PC-9 (cell line): Measurements from ENCODE around the gene SYMPK. TPM values are rescaled to one million over a fixed set of nuclear protein-coding genes. Genes with fewer than 3 reads are reported as not detected.

Source experiments
- BruUV-seq: library from RNA; stranded (reverse); fragments of 400-500 nt; replicated peaks from 2 replicates; lab custom pipeline; 2021; lab: Mats Ljungman, UMichigan
- CTCF ChIA-PET: fragments of 300-600 bp; sonication (Branson Sonifier 250); formaldehyde crosslinking; loops from one replicate; lab custom pipeline; 2022; ENCODE audit warnings: antibody characterized with exemption; lab: Charles Lee
- POLR2A ChIA-PET: fragments of 300-600 bp; sonication (Branson Sonifier 250); formaldehyde crosslinking; loops from one replicate; lab custom pipeline; 2022; ENCODE audit warnings: antibody characterized with exemption; ENCODE audit not compliant: unreplicated experiment; lab: Charles Lee
- DNase-seq, 2 experiments: peaks; one replicate each; pipeline versions ENCODE4 v3.0.0 to v3.0.0-alpha.2; 2015 to 2022; ENCODE audit warnings: mixed read lengths in 1 of 2
- H2AFZ ChIP-seq: fragments of 200-600 bp; sonication (generic); 2 replicates; pipeline ENCODE4 v1.8.1; 2017; ENCODE audit warnings: antibody characterized with exemption
- H3F3A ChIP-seq: fragments of 200-600 bp; sonication (generic); 2 replicates; pipeline ENCODE4 v1.8.1; 2017; ENCODE audit warnings: antibody characterized with exemption, mild to moderate bottlenecking, low read depth; ENCODE audit not compliant: insufficient read depth
- H3K27ac ChIP-seq: fragments of 200-600 bp; sonication (generic); 2 replicates; pipeline ENCODE4 v1.6.1; 2016; ENCODE audit warnings: mixed run types
- H3K27me3 ChIP-seq: fragments of 200-600 bp; sonication (generic); 2 replicates; pipeline ENCODE4 v1.6.1; 2016; ENCODE audit warnings: low read depth, mixed run types; ENCODE audit not compliant: insufficient read depth
- H3K36me3 ChIP-seq: fragments of 200-600 bp; sonication (generic); 2 replicates; pipeline ENCODE4 v1.6.1; 2016; ENCODE audit warnings: low read depth, mixed run types
- H3K4me1 ChIP-seq: fragments of 200-600 bp; sonication (generic); replicated peaks from 2 replicates; pipeline ENCODE4 v1.6.1; 2016; ENCODE audit warnings: mixed run types; ENCODE audit not compliant: insufficient read depth
- H3K4me2 ChIP-seq: fragments of 200-600 bp; sonication (generic); 2 replicates; pipeline ENCODE4 v1.6.1; 2017; ENCODE audit warnings: mixed run types
- H3K4me3 ChIP-seq: fragments of 200-600 bp; sonication (generic); 2 replicates; pipeline ENCODE4 v1.6.1; 2016; ENCODE audit warnings: mixed run types
- H3K79me2 ChIP-seq: fragments of 200-600 bp; sonication (generic); 2 replicates; pipeline ENCODE4 v1.6.1; 2017; ENCODE audit warnings: low read depth, mixed run types
- H3K9me2 ChIP-seq: fragments of 200-600 bp; sonication (generic); 2 replicates; pipeline ENCODE4 v1.8.1; 2017; ENCODE audit warnings: mild to moderate bottlenecking; ENCODE audit not compliant: insufficient read depth
- H3K9me3 ChIP-seq: fragments of 200-600 bp; sonication (generic); 2 replicates; pipeline ENCODE4 v1.8.1; 2016; ENCODE audit warnings: low read depth; ENCODE audit not compliant: insufficient read depth
- H4K20me1 ChIP-seq: fragments of 200-600 bp; sonication (generic); 2 replicates; pipeline ENCODE4 v1.8.1; 2017; ENCODE audit not compliant: insufficient read depth
- CTCF ChIP-seq: fragments of 200-600 bp; sonication (generic); conservative IDR thresholded peaks from 2 replicates; pipeline ENCODE4 v1.6.1; 2017; ENCODE audit warnings: mixed run types, antibody characterized with exemption, mild to moderate bottlenecking, moderate library complexity
- EZH2 ChIP-seq: fragments of 200-600 bp; sonication (generic); IDR thresholded peaks from 2 replicates; pipeline ENCODE4 v1.8.0; 2017; ENCODE audit warnings: antibody characterized with exemption, low read depth
- intact Hi-C: fragments of 100-400 bp; cut with micrococcal nuclease; formaldehyde crosslinking; loops from one replicate; pipeline ENCODE4 v1.10.0; 2022; ENCODE audit not compliant: unreplicated experiment
- total RNA-seq: library from RNA; stranded (reverse); gene quantifications from 2 replicates; pipeline ENCODE4 v1.2.3, GENCODE V29; 2021

SYMPK gene
- total RNA-seq, 1 experiment from 2014 or later, result 85.5 TPM

- H3K79me2 ChIP-seq, result peaks cover 17% of the 10 kb centered on the region
- peak overlapping the region; percentile 86 for H2AFZ ChIP-seq
- no peaks in the 10 kb centered on the region for H4K20me1 ChIP-seq
- CTCF ChIA-PET, result interaction anchor here (0.5 to 1.3 kb wide), 6 partner anchors 31 to 225 kb away, joined by 3 to 7 read pairs (median 4); partner anchors contain the start of gene DMPK
- TSS peak; percentile 99 for BruUV-seq
- peaks cover 32% of the 10 kb centered on the region for H3K4me1 ChIP-seq
- peak; percentile 94 to 99 for DNase-seq
- H3K9me3 ChIP-seq, result no peaks in the 10 kb centered on the region
- POLR2A ChIA-PET, result interaction anchor here (0.5 to 1.1 kb wide), 10 partner anchors 15 to 549 kb away, joined by 3 to 15 read pairs (median 6); partner anchors contain the start of genes CCDC61 and RTN2
- peaks cover 41% of the 10 kb centered on the region for H3F3A ChIP-seq
- peak overlapping the region; percentile 99 for H3K4me2 ChIP-seq
- peak overlapping the region; percentile 95 for H3K4me3 ChIP-seq
- H3K9me2 ChIP-seq, result no peaks in the 10 kb centered on the region
- H3K27ac ChIP-seq, result peak overlapping the region; percentile 7
- H3K27me3 ChIP-seq, result no peaks in the 10 kb centered on the region
- H3K36me3 ChIP-seq, result peaks cover 16% of the 10 kb centered on the region; the same call in 1 of the 2 replicates
- intact Hi-C loops, result no loop called here
- no peak for TF ChIP-seq CTCF
- no peak for TF ChIP-seq EZH2
Observed at GRCh38 chr19:45902651-45903625, 40.0 kb upstream of the SYMPK start.

- ChIA-PET POLR2A (interaction anchor here (0.5 to 1.1 kb wide), 8 partner anchors 39 to 405 kb away, joined by 3 to 14 read pairs (median 4); partner anchors contain the start of genes CCDC61 and RTN2), CTCF (interaction anchor here (0.6 to 1.3 kb wide), 5 partner anchors 85 to 224 kb away, joined by 3 to 15 read pairs (median 4); partner anchors contain the start of gene DMPK)
- no TSS peak for BruUV-seq
- H3K4me3 ChIP-seq, result peak within 1 kb of the TSS; percentile 95
- H2AFZ ChIP-seq, result peak within 1 kb of the TSS; percentile 97
- peaks cover 32% of the 10 kb centered on the region for H3K4me1 ChIP-seq
- TF ChIP-seq EZH2 (no peak), CTCF (no peak)
- no peaks in the 10 kb centered on the region for H4K20me1 ChIP-seq
- intact Hi-C loops, result no loop called here
- H3K79me2 ChIP-seq, result peaks cover 17% of the 10 kb centered on the region
- H3K9me3 ChIP-seq, result no peaks in the 10 kb centered on the region
- no peaks in the 10 kb centered on the region for H3K27me3 ChIP-seq
- H3K27ac ChIP-seq, result peak within 1 kb of the TSS; percentile 7
- H3F3A ChIP-seq, result peaks cover 41% of the 10 kb centered on the region
- peak within 1 kb of the TSS; percentile 99 for H3K4me2 ChIP-seq
- H3K9me2 ChIP-seq, result no peaks in the 10 kb centered on the region
- no peak for DNase-seq
- H3K36me3 ChIP-seq, result peaks cover 16% of the 10 kb centered on the region; the same call in 1 of the 2 replicates
Observed at GRCh38 chr19:45901912-45902650, 39.1 kb upstream of the SYMPK start, which contains the start of gene MYPOP. TSS of gene MYPOP (minus strand) at chr19:45902613. CDS start at chr19:45901773, 840 bp downstream.
